K562 (cell line): ENCODE results near the gene FDX2. TPM values are rescaled to one million over a fixed set of nuclear protein-coding genes. Genes with fewer than 3 reads are reported as not detected.
A peak's percentile ranks its signal among the peaks of the same experiment; 100 is the strongest.

ENCODE experiments used
- ATF4 ChIP-seq: fragments of 450-650 bp; formaldehyde crosslinking; IDR thresholded peaks from 2 replicates; pipeline ENCODE4 v1.4.0; 2022; ENCODE audit warnings: mild to moderate bottlenecking, moderate library complexity
- CREBBP ChIP-seq: IDR thresholded peaks from one replicate; pipeline ENCODE4 v1.6.1; 2012; ENCODE audit warnings: low read depth, mild to moderate bottlenecking, control low read depth, inconsistent platforms, low read length
- DMBX1 ChIP-seq: fragments of 250-450 bp; sonication (Bioruptor Pico); IDR thresholded peaks from 2 replicates; pipeline ENCODE4 v1.8.0; 2022; ENCODE audit warnings: inconsistent platforms, mild to moderate bottlenecking, moderate library complexity, borderline replicate concordance
- EGR1 ChIP-seq: fragments of 450-650 bp; conservative IDR thresholded peaks from 2 replicates; pipeline ENCODE4 v1.6.1; 2017; ENCODE audit warnings: mild to moderate bottlenecking
- ETV1 ChIP-seq: fragments of 450-650 bp; conservative IDR thresholded peaks from 2 replicates; pipeline ENCODE4 v1.6.1; 2016; ENCODE audit warnings: missing genetic modification characterization, control low read depth, low read depth, missing compliant biosample characterization
- HINFP ChIP-seq: fragments of 450-650 bp; conservative IDR thresholded peaks from 2 replicates; pipeline ENCODE4 v1.6.1; 2016; ENCODE audit warnings: missing genetic modification characterization, low read depth, mild to moderate bottlenecking, control low read depth, missing compliant biosample characterization
- HNRNPK ChIP-seq: fragments of 200-400 bp; formaldehyde crosslinking; IDR thresholded peaks from one replicate; pipeline ENCODE4 v1.6.1; 2018; ENCODE audit warnings: mild to moderate bottlenecking, low read depth, low read length; ENCODE audit not compliant: poor library complexity, severe bottlenecking
- MBD2 ChIP-seq: sonication (generic); IDR thresholded peaks from 2 replicates; pipeline ENCODE4 v1.6.1; 2016; ENCODE audit warnings: low read depth, borderline replicate concordance
- MTA3 ChIP-seq: fragments of 450-650 bp; formaldehyde crosslinking; IDR thresholded peaks from 2 replicates; pipeline ENCODE4 v1.6.1; 2017; ENCODE audit warnings: mild to moderate bottlenecking, borderline replicate concordance
- POLR3G ChIP-seq: IDR thresholded peaks from 2 replicates; pipeline ENCODE4 v1.6.1; 2011; ENCODE audit not compliant: insufficient read length, insufficient replicate concordance; ENCODE audit errors: extremely low read depth
- SFPQ ChIP-seq: fragments of 200-400 bp; formaldehyde crosslinking; IDR thresholded peaks from 2 replicates; pipeline ENCODE4 v1.6.1; 2017; ENCODE audit warnings: mild to moderate bottlenecking, low read depth, low read length, moderate library complexity
- SP2 ChIP-seq: IDR thresholded peaks from 2 replicates; pipeline ENCODE4 v1.6.1; 2011; ENCODE audit warnings: mild to moderate bottlenecking, low read depth, low read length, moderate library complexity; ENCODE audit not compliant: poor library complexity, severe bottlenecking; ENCODE audit errors: extremely low read depth
- TAF1 ChIP-seq: IDR thresholded peaks from 2 replicates; pipeline ENCODE4 v1.6.1; 2011; ENCODE audit warnings: mild to moderate bottlenecking, low read length, moderate library complexity; ENCODE audit not compliant: insufficient read depth, control insufficient read depth, severe bottlenecking; ENCODE audit errors: extremely low read depth
- ZBED1 ChIP-seq: IDR thresholded peaks from 2 replicates; pipeline ENCODE4 v1.6.1; 2014
- ZFP30 ChIP-seq: fragments of 250-450 bp; sonication (Bioruptor Pico); IDR thresholded peaks from 2 replicates; pipeline ENCODE4 v1.8.0; 2022; ENCODE audit warnings: moderate library complexity, mild to moderate bottlenecking, inconsistent platforms, borderline replicate concordance
- polyA plus RNA-seq, 8 experiments: library from polyadenylated mRNA; depleted of rRNA in 4 of 8; stranded (reverse) in 5 of 8; unstranded in 3 of 8; fragments of >200 nt; fragmentation: Nextera tagmentation in 2 of 8; fragmentation: Illumina TruSeq in 1 of 8; extraction: Ambion mirVana in 2 of 8; extraction: Trizol in 1 of 8; gene quantifications; 2 replicates each; pipeline versions ENCODE4 v1.2.1 to v1.2.3, GENCODE V29; 2011 to 2014; ENCODE audit warnings: inconsistent platforms in 1 of 8, missing spikeins in 1 of 8
- total RNA-seq, 7 experiments: library from RNA; depleted of rRNA in 6 of 7; stranded (reverse); fragments of >200 nt in 6 of 7; fragmentation: Illumina TruSeq in 2 of 7; extraction: Trizol in 2 of 7; gene quantifications; 2 replicates each; pipeline versions ENCODE4 v1.2.1 to v1.2.3, GENCODE V29; 2011 to 2021; ENCODE audit warnings: low replicate concordance in 1 of 7
- TF ChIP-seq, protein P1 (sequence below), 2 experiments: IDR thresholded peaks; 2 replicates each; pipeline ENCODE4 v1.6.1; 2011; ENCODE audit warnings: borderline replicate concordance in 1 of 2, control low read depth in 1 of 2, low read depth in 1 of 2, low read length in 1 of 2, mild to moderate bottlenecking in 1 of 2, mixed read lengths in 1 of 2, moderate library complexity in 1 of 2; ENCODE audit not compliant: insufficient read depth in 1 of 2, insufficient read length in 1 of 2, poor library complexity in 1 of 2, severe bottlenecking in 1 of 2; ENCODE audit errors: extremely low read depth in 1 of 2
- TF ChIP-seq, protein P2 (sequence below), 2 experiments: fragments of 450-650 bp; IDR thresholded peaks; 2 replicates each; pipeline ENCODE4 v1.6.1; 2016

FDX2 gene
- total and polyA plus RNA-seq, 9 of the 15 experiments (the other 6 are each of a cell fraction or from before 2014, with no cell fraction given) = 2.5 to 49.8 (median 29.7) TPM

DNA sequence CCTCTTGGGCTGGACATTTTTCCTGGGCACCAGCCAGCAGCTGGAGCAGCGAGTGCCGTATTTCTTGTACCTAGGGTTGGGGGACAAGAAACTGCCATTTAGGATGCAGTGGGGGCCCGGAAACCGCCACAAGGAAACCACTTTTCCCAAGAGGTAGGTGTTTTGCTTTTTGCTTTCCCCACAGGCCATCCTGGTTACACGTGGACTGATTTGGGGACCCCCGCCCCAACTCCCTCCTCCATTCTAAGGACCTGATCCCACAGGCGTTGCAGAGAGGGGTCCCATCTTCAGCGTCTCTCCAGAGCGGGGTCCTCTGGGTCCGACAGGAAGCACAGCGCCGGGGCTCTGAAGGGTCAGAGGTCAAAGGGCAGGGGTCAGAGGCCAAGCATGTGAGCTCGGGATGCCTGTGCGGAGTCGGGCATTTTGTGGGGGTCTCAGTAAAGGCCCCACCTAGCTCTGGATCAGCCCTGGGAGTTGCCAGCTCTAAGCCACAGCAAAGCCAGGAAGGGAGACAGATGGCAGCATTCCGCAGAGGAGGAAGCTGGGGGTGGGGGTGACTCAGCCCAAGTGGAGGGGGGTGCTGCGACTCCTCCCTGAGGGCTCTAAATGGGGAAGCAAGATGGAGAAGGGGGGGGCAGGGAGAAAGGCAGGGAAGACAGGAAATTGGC is 10.5 kb downstream of the FDX2 start (continued):
- TF ChIP-seq EGR1 (peak; percentile 79), CREBBP (no peak), ATF4 (CRISPR knock-in tag) (no peak), HINFP (tag) (no peak), ZBED1 (no peak), POLR3G (no peak), MTA3 (0 out of 2 replicates have a peak, but pooled peaks have one; percentile 20), TAF1 (no peak), HNRNPK (no peak), SFPQ (no peak), ZFP30 (CRISPR knock-in tag) (no peak), SP2 (no peak), DMBX1 (CRISPR knock-in tag) (peak; percentile 38; the same call in 1 of the 2 replicates), MBD2 (0 out of 2 replicates have a peak, but pooled peaks have one; percentile 20), ETV1 (0 out of 2 replicates have a peak, but pooled peaks have one; percentile 13)
- TF ChIP-seq, protein P1, sequence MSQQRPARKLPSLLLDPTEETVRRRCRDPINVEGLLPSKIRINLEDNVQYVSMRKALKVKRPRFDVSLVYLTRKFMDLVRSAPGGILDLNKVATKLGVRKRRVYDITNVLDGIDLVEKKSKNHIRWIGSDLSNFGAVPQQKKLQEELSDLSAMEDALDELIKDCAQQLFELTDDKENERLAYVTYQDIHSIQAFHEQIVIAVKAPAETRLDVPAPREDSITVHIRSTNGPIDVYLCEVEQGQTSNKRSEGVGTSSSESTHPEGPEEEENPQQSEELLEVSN (IDR thresholded peaks at IDR 0.05; ENCODE audit: borderline replicate concordance in 1 of 2, extremely low read depth in 1 of 2, insufficient read depth in 1 of 2, insufficient read length in 1 of 2, low read depth in 1 of 2, low read length in 1 of 2, poor library complexity in 1 of 2, severe bottlenecking in 1 of 2) = no peak
- TF ChIP-seq, protein P2, sequence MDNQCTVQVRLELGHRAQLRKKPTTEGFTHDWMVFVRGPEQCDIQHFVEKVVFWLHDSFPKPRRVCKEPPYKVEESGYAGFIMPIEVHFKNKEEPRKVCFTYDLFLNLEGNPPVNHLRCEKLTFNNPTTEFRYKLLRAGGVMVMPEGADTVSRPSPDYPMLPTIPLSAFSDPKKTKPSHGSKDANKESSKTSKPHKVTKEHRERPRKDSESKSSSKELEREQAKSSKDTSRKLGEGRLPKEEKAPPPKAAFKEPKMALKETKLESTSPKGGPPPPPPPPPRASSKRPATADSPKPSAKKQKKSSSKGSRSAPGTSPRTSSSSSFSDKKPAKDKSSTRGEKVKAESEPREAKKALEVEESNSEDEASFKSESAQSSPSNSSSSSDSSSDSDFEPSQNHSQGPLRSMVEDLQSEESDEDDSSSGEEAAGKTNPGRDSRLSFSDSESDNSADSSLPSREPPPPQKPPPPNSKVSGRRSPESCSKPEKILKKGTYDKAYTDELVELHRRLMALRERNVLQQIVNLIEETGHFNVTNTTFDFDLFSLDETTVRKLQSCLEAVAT (IDR thresholded peaks at IDR 0.05) = peak in 1 of 2 experiments; percentile 85; a peak in 2 of 4 replicates
